GM19240 (cell line): ENCODE data around the gene GALNT17.

Experiments used
- DNase-seq: peaks from one replicate; pipeline ENCODE4 v3.0.0; 2011; ENCODE audit warnings: low spot score; ENCODE audit not compliant: insufficient read length

The GALNT17 gene

DNA sequence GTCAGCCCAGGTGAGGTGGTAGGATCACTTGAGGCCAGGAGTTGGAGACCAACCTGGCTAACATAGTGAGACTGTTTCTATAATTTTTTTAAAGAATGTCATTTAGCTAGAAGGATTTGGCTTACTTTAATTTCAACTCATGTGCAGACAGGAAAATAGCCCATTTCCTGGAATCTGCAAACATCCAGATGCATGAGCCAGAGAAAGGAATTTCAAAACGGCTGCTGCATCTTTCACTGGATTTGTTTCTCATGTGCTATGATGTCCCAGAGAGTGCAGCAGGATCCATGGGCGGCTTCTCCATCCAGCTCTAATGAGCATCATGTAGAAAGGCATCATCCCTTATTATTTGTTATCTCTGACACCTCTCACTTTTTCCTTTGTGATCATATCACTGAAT is 149.3 kb downstream of the GALNT17 start:
- DNase-seq: no peak

DNA sequence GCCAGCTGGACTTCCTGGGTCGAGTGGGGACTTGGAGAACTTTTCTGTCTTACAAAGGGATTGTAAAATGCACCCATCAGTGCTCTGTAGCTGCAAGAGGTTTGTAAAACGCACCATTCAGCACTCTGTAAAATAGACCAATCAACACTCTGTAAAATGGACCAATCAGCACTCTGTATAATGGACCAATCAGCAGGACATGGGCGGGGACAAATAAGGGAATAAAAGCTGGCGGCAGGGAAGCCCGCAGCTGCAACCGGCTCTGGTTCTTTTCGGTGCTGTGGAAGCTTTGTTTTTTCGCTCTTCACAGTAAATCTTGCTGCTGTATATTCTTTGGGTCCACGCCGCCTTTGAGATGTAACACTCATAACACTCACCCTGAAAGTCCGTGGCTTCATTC is 151.9 kb downstream of the GALNT17 start:
- DNase-seq: no peak

DNA sequence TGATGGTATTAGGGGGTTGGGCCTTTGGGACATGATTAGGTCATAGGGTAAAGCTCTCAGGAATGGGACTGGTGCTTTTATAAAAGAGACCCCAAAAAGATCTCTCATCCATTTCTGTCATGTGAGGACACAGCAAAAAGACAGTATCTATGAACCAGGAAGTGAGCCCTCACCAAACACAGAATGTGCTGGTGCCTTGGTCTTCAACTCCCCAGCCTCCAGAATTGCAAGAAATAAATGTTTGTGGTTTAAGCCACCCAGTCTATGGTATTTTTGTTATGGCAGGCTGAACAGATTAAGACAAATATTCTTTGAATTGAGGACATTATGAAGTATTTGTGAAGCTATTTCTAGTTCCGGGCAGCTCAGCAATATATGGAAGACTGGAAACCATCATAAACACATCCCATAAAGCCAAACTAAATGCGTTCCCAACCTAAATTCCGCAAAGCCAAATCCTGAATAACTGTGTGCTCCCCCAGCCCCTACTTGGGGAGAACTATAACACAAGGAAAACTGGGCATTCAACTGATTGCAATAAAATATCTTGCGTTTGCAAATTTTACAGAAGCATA is 153.7 kb downstream of the GALNT17 start:
- DNase-seq: no peak

GRCh38 chr7:71286336-71286735 is 154.4 kb downstream of the GALNT17 start:
- no peak for DNase-seq

- no peak for DNase-seq
These were observed 155.0 kb downstream of the GALNT17 start for GRCh38 chr7:71286924-71287323.

DNA sequence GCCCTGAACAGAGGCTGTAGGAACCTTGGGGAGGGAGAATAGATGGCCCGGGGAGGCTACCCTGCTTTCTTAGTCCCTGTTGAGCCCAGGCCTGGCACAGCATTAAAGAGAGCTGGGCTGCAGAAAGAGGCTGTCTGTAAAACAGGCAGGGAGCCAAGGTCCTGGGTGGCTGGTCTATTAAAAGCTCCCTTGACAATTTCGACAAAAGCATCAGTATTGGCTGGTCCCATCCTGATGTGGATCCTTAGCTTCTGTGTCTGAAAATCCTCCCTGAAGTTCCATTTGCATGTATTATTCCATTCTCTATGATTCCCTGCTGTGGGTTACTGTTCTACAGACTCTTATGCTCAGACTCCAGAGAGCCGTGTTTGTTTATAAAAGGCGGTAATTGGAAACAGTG is 158.5 kb downstream of the GALNT17 start:
- DNase-seq: no peak

DNA sequence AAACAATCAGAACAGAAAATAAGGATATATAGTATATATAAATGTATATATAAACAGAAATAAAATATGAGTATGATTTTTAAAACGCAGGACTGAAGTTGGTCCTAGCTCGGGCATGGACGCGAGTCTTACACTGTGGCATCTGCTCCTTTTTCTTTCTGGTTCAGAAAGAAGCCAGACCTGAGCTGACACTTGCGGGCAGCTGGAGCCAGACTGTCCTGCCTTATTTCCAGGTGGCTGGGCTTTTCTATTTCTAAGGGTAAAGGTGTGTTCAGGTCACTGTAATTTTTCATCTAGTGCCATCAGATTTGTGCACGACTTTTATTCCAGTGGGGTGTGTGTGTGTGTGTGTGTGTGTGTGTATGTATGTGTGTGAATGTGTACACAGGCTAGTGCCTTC is 166.4 kb downstream of the GALNT17 start:
- DNase-seq: no peak

GRCh38 chr7:71300086-71300485 is 168.1 kb downstream of the GALNT17 start:
- no peak for DNase-seq

GRCh38 chr7:71300603-71301002 is 168.7 kb downstream of the GALNT17 start:
- no peak for DNase-seq

GRCh38 chr7:71301167-71301566 is 169.2 kb downstream of the GALNT17 start:
- DNase-seq: no peak

DNA sequence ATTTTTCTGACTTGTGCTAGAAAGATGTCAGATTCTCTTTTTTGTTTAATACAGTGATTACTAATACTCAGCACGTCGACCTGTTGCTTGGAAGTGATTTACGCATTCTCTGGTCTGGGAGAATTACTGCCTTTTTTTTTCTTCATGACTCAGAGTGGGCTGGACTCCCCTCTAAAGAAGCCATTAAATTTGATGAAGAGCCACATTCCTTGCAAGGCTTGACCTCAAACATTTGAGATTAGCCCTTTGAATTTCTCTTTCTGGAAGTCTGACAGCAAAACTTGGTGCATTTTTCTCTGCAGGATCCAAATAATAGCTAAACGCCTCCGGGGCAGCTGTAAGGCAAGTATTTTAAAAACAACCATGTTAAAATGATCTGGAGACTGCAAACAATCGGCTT is 171.6 kb downstream of the GALNT17 start:
- DNase-seq: no peak

GRCh38 chr7:71308096-71308495 is 176.2 kb downstream of the GALNT17 start:
- DNase-seq: no peak

DNA sequence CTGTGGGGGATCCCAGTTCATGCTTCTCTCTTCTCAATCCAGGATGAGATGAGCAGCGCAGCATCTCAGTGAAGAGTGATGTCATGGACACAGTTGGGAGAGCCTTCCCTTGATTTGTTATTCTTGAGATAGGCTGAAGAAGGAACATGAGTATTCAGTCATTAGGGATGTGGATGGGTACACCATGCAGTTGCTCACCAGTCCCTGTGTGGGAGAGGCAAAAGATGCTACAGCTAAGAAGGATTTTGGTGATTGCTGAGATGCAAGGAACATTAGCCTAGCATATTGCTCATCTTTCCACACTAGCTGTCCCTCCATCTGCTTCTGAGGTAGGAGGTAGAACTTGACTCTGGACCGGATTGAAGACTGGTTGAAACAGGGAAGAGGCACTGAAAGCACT is 179.6 kb downstream of the GALNT17 start:
- no peak for DNase-seq

DNA sequence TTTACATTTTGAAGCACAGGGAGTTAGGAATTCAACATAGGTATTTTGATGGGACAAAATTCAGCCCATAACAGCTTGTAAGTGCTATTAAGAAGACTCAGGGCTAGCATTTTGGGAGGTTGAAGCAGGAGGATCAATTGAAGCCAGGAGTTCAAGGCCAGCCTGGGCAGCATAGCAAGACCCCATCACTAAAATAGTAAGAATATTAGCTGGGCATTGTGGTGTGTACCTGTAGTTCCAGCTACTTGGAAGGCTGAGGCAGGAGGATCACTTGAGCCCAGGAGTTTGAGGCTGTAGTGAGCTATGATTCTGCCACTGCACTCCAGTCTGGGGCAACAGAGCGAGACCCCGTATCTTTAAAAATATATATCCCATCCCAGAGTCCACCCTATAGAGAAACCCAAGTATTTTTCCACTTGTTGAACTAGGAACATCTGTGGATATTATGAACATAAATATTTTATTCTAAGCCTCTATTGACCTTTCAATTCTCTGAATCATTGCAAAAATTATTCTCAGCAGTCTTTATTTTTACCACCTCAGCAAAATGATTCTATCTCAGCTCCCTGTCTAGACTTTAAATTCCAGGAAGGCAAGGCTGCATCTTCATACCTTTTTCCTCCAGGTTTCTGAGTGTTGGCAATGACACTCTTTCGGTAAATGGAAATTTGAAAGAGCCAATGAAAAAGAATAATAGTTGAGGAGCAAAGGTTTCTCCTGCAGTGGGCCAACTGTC is 181.0 kb downstream of the GALNT17 start:
- DNase-seq: no peak

DNA sequence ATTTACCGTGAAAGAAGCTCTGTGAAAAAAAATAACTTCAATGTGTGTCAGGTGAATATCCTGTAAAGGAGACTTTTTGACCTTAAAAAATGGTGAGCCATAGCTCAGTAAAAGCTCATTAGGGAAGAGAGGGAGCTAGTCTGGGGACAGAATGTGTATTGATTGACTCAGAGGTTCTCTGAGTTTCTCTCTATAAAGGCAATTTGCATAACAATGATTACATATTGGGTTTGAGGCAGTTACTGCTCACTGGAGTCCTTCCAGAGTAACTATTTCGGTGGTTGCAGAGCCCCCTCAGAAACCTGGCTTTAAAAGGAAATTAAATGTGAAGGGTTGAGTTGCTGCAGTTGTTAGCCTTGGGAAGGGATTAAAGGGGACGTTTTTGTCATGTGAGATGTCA is 181.6 kb downstream of the GALNT17 start:
- DNase-seq: no peak

DNA sequence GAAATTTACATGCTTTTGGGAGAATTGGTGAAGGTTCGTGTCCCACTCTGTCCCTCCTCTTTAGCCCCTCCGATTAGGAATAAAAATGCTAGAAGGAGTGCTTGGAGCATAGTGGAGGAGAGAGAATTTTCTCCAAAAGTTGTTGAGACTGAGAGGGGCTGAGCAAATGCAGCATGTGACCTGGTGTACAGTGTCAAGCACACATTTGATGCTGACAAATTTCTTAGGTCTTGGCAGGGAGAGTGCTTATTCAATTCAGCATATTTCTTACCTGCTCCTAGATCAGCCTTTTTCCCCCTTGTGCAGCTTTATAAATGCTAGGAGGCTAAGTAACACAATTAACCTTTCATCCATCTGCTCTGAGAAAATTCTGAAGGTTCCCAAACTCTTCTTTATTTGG is 189.0 kb downstream of the GALNT17 start:
- no peak for DNase-seq

DNA sequence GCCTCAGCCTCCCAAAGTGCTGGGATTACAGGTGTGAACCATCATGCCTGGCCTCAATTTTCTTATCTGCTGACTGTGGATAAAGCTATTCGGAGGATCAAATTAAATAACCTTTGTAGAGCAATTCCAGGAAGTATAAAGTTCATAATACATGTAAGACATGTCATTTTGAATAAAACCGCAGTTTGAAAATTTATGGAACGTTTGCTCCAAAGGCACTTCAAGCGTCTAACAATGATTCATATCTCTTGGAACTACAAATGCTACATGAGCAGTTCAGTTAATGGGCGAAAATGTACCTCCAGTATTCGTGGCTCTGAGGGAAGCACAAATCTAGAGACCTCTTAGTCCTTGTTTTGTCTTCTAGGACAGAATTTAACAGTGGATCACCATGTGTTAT is 190.3 kb downstream of the GALNT17 start:
- no peak for DNase-seq

GRCh38 chr7:71323726-71324125 is 191.8 kb downstream of the GALNT17 start:
- DNase-seq: no peak

DNA sequence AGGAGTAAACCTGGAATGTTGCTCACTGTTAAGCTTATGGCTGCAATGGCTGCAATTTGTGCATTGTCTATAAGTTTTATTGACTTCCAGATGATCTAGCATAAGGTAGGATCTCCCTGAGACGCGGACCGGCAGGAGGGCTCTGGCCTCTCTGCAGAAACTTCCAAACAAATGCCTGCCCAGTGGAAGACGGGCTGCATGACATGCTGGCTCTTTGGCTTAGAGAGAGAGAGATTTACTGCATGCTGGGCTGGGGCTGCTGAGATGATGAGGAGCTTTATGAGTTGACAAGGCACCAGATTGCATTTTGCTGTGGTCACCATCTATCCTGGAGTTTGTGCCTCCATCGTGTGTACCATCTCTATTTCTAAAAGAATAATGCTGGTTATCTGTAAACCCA is 193.2 kb downstream of the GALNT17 start:
- DNase-seq: no peak

DNA sequence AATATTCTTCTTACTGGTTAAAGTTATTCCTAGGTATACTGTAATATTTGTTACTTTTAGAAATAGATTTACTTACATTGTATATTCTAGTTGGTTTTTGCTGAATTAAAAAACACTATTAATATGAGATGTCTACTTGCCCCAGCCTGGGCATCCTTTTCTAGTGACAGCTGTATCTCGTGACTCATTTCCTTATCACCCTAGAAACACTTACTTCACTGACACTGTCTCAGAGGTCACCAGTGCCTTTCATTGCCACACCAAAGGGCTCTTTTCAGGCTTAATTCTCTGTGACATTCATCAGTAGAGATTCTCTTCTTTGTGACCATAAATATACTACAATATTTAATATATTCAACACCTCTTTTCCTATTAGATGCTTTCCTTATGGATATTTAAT is 194.7 kb downstream of the GALNT17 start:
- DNase-seq: no peak

DNA sequence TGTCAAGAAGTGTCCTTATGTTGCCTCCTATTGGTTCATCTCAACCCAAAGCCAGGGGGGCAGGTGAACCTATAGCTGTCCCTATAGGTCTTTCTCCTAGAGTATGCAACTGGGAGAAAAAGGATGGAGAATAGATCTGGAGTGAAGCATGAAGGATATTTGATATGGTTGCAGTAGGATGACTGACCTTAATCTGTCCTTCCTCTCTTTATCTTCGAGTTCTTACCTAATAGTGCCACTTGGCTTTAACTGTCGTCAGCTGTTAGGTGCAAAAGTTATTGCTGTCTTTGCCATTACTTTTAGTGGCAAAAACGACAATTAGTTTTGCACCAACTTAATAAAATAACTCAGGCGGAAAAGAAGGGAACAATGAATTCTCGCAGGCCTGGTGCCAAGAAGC is 196.0 kb downstream of the GALNT17 start:
- DNase-seq: no peak

DNA sequence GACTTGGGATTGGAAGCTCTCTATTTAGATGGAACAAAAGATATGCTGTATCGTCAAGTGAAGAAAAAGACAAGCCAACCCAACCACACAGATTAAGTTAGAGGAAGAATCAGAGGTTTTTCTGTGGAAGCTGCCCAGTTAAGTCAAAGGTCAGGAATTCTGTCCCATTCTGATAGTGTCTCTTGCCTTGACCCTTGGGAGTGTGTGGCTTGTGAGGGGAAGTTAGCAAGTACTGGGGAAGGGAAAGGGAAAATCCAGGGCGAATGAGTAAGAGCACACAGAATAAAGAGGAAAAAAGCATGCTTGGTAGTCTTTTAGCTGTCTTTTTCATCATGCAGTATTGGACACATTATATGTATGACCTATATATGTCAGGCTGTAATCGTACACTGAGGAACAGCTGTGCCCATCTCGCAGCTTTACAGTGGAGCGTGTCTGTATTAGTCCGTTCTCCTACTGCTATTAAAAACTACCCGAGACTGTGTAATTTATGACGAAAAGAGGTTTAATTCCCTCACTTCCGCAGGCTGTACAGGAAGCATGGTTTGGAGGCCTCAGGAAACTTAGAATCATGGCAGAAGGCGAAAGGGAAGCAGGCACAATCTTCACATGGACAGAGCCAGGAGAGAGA is 197.2 kb downstream of the GALNT17 start:
- no peak for DNase-seq

GRCh38 chr7:71332207-71332606 is 200.3 kb downstream of the GALNT17 start:
- no peak for DNase-seq
